ENCODE data around the gene NDUFB11. TPM values are rescaled to one million over a fixed set of nuclear protein-coding genes. Genes with fewer than 3 reads are reported as not detected.

The NDUFB11 gene
- total RNA-seq, 1 donor from 2014 or later = 60.7 TPM

Other genes starting within 250 kb of the NDUFB11 start
- gene JADE3, start 232.3 kb downstream of the NDUFB11 start, total RNA-seq = 9.9 and 10.5 TPM in 2 replicates
- 0.15 and 0.35 TPM in 2 replicates for gene RGN, start 66.3 kb downstream of the NDUFB11 start, total RNA-seq
- gene RBM10, start 519 bp upstream of the NDUFB11 start, total RNA-seq = 43.1 and 44.2 TPM in 2 replicates
- 252 and 278 TPM in 2 replicates for gene UBA1, start 49.1 kb upstream of the NDUFB11 start, total RNA-seq
- gene CDK16, start 74.0 kb upstream of the NDUFB11 start, total RNA-seq = 112 and 145 TPM in 2 replicates
- gene USP11, start 88.3 kb upstream of the NDUFB11 start, total RNA-seq = 23.6 and 45.0 TPM in 2 replicates
- not detected in 2 replicates for gene ZNF157, start 225.9 kb upstream of the NDUFB11 start, total RNA-seq